ENCODE results near the gene MOK.

DNA sequence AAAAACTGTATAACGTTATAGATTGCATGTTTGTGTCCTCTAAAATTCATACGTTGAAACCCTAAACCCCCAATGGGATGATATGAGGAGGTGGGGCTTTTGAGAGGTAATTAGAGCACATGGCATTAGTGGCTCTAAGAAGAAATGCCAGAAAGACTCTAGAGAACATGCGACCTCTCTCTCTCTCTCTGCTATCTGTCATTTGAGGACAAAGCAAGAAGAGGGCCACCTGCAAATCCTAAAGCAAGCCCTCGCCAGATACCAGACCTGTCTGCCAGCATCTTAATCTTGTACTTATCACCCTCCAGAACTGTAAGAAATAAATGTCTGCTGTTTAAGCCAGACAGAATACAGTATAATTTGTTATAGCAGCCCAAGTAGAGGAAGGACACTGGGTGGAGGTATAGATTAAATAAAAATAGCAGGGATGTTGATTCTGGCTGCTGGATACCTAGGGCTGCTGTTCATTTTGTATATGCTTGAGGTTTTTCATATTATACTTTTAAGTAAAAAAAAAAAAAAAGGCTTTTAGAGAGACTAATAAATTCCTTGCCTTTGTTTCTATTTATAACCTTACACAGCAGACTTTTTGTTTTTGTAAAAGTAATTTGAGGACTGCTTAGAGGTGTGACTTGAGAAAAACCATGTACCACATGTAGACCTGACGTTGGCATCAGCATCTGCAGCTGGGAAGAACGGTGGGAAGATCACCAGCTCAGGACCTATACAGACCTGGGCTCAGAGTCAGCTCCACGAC lies 26.9 kb downstream of the MOK start:
- TF ChIP-seq, protein P1, sequence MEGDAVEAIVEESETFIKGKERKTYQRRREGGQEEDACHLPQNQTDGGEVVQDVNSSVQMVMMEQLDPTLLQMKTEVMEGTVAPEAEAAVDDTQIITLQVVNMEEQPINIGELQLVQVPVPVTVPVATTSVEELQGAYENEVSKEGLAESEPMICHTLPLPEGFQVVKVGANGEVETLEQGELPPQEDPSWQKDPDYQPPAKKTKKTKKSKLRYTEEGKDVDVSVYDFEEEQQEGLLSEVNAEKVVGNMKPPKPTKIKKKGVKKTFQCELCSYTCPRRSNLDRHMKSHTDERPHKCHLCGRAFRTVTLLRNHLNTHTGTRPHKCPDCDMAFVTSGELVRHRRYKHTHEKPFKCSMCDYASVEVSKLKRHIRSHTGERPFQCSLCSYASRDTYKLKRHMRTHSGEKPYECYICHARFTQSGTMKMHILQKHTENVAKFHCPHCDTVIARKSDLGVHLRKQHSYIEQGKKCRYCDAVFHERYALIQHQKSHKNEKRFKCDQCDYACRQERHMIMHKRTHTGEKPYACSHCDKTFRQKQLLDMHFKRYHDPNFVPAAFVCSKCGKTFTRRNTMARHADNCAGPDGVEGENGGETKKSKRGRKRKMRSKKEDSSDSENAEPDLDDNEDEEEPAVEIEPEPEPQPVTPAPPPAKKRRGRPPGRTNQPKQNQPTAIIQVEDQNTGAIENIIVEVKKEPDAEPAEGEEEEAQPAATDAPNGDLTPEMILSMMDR (IDR thresholded peaks at IDR 0.05; ENCODE audit: low read length), result no peak
- TF ChIP-seq EZH2phosphoT487 (IDR thresholded peaks at IDR 0.05; ENCODE audit: low read length) (no peak), EZH2 (optimal IDR thresholded peaks at IDR 0.05; ENCODE audit: low read depth, low read length) (no peak)

Data from MM.1S (cell line).